KMS-11 (cell line): Measurements from ENCODE around the gene USP36.

Experiments used
- H2AFZ ChIP-seq: fragments of 200-600 bp; sonication (generic); 2 replicates; pipeline ENCODE4 v1.6.1; 2016; ENCODE audit warnings: antibody characterized with exemption, mixed run types, low read depth
- H3K27ac ChIP-seq: fragments of 200-600 bp; sonication (generic); 2 replicates; pipeline ENCODE4 v1.6.1; 2016; ENCODE audit warnings: mild to moderate bottlenecking, mixed run types
- H3K27me3 ChIP-seq: fragments of 200-600 bp; sonication (generic); 2 replicates; pipeline ENCODE4 v1.6.1; 2017; ENCODE audit warnings: mild to moderate bottlenecking, low read depth, mixed run types, moderate library complexity; ENCODE audit not compliant: insufficient read depth
- H3K36me3 ChIP-seq: fragments of 200-600 bp; sonication (generic); 2 replicates; pipeline ENCODE4 v1.6.1; 2017; ENCODE audit warnings: mild to moderate bottlenecking, mixed run types; ENCODE audit not compliant: insufficient read depth
- H3K4me1 ChIP-seq: fragments of 200-600 bp; sonication (generic); 2 replicates; pipeline ENCODE4 v1.6.1; 2016; ENCODE audit warnings: mild to moderate bottlenecking, low read depth, mixed run types; ENCODE audit not compliant: poor library complexity, severe bottlenecking
- H3K4me2 ChIP-seq: fragments of 200-600 bp; sonication (generic); 2 replicates; pipeline ENCODE4 v1.7.0; 2016; ENCODE audit warnings: mild to moderate bottlenecking, mixed run types
- H3K4me3 ChIP-seq: fragments of 200-600 bp; sonication (generic); IDR thresholded peaks from 2 replicates; pipeline ENCODE4 v1.6.1; 2017; ENCODE audit warnings: low read depth, low read length, mixed read lengths; ENCODE audit not compliant: insufficient read depth
- H3K79me2 ChIP-seq: fragments of 200-600 bp; sonication (generic); 2 replicates; pipeline ENCODE4 v1.6.1; 2016; ENCODE audit warnings: low read depth, mixed run types; ENCODE audit not compliant: insufficient read depth
- H3K9ac ChIP-seq: fragments of 200-600 bp; sonication (generic); 2 replicates; pipeline ENCODE4 v1.6.1; 2016; ENCODE audit warnings: mild to moderate bottlenecking, mixed run types
- H4K20me1 ChIP-seq: fragments of 200-600 bp; sonication (generic); 2 replicates; pipeline ENCODE4 v1.6.1; 2016; ENCODE audit warnings: mild to moderate bottlenecking, mixed run types; ENCODE audit not compliant: insufficient read depth
- TF ChIP-seq, protein P1 (sequence below): fragments of 200-600 bp; sonication (generic); conservative IDR thresholded peaks from 2 replicates; pipeline ENCODE4 v1.6.1; 2017; ENCODE audit warnings: low read depth, mild to moderate bottlenecking, antibody characterized with exemption, low read length, moderate library complexity, mixed read lengths

Gene USP36

DNA sequence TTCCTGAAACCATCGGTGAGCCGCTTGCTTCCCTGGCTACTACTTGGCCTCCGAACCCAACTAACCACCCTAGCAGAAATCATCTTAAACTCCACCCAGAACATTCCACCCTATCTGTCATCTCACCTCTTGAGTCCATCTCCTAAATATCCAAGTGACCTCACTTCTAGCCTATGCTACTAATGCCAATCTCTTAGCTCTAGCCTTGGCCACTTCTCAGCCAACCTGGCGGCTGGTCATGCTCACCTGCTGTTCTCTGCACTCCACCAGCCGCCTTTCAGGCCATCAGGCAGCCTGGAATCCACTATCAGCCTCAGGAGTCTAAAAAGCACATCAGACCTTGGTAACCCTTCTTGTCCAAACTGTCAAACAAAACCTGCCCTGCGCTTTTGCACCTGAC is 46.6 kb downstream of the USP36 start:
- H3K36me3 ChIP-seq = peaks cover 14% of the 10 kb centered on the region; the same call in 1 of the 2 replicates
- no peaks in the 10 kb centered on the region for H4K20me1 ChIP-seq
- H3K27ac ChIP-seq = no peak overlapping the region
- no peak overlapping the region for H2AFZ ChIP-seq
- H3K79me2 ChIP-seq = no peaks in the 10 kb centered on the region; the same call in 1 of the 2 replicates
- H3K9ac ChIP-seq = no peak overlapping the region
- H3K4me3 ChIP-seq = no peak overlapping the region
- H3K4me1 ChIP-seq = no peaks in the 10 kb centered on the region
- TF ChIP-seq, protein P1, sequence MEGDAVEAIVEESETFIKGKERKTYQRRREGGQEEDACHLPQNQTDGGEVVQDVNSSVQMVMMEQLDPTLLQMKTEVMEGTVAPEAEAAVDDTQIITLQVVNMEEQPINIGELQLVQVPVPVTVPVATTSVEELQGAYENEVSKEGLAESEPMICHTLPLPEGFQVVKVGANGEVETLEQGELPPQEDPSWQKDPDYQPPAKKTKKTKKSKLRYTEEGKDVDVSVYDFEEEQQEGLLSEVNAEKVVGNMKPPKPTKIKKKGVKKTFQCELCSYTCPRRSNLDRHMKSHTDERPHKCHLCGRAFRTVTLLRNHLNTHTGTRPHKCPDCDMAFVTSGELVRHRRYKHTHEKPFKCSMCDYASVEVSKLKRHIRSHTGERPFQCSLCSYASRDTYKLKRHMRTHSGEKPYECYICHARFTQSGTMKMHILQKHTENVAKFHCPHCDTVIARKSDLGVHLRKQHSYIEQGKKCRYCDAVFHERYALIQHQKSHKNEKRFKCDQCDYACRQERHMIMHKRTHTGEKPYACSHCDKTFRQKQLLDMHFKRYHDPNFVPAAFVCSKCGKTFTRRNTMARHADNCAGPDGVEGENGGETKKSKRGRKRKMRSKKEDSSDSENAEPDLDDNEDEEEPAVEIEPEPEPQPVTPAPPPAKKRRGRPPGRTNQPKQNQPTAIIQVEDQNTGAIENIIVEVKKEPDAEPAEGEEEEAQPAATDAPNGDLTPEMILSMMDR = no peak
- no peak overlapping the region for H3K4me2 ChIP-seq
- no peaks in the 10 kb centered on the region for H3K27me3 ChIP-seq

DNA sequence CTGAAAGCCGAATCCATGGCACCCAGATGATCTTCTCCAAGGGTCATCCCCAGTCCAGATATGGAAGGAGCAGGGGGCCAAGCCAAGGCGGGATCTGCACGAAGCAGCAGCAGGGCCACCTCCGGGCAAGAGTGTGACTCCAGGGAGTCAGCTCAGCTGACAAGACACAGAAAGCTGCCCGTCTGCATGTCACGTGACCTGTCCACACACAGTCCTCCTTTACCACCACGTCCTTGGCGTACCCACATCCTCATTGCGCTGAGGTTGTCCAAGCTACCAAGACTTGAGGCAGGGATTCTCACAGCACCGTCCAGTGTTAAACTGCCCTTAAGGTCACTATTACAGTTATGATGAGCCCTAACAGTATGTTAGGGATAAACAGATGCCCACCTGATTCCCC is 47.2 kb downstream of the USP36 start:
- H3K9ac ChIP-seq = no peak overlapping the region
- no peak overlapping the region for H3K4me3 ChIP-seq
- H3K4me1 ChIP-seq = no peaks in the 10 kb centered on the region
- H4K20me1 ChIP-seq = no peaks in the 10 kb centered on the region
- no peak overlapping the region for H2AFZ ChIP-seq
- TF ChIP-seq, protein P1 = no peak
- no peaks in the 10 kb centered on the region; the same call in 1 of the 2 replicates for H3K79me2 ChIP-seq
- peaks cover 14% of the 10 kb centered on the region; the same call in 1 of the 2 replicates for H3K36me3 ChIP-seq
- H3K4me2 ChIP-seq = no peak overlapping the region
- no peak overlapping the region for H3K27ac ChIP-seq
- no peaks in the 10 kb centered on the region for H3K27me3 ChIP-seq

DNA sequence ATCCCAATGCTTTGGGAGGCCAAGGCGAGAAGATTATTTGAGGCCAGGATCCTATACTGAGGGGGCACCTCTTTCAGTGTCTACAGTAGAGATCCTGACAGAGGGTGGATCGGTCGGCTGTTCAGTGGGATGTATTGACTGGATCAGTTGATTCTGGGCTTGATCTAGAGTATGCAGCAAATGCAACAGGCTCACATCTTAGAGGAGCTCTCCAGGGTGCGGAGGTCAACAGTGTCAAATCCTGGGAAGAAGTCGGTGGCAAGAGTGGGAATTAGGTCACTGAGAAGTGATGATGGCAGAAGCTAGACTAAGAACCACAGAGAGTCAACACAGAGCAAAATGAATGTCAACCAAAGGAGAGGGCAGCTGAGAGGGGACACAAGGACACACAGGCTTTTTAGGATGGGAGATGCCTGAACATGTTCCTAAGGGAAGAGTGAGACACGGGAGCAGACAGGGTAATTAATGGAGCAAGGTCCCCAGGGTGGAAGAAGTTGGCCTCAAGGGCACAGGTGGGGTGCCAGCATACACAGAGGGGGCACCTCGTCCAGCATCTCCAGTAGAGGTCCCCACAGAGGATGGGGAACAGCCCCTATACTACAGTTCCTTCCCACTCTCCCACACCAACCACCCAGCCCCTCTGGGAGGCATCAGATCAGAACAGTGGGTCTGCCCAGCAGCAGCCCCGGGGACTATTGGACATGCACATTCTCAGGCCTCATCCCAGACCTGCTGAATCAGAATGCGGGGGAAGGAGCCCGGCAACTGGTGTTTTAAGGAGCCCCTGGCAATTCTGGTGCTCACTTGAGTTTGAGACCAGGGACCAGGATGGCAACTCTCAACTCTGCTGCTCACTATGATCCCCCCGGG is 48.5 kb downstream of the USP36 start:
- TF ChIP-seq, protein P1 = no peak
- no peaks in the 10 kb centered on the region for H4K20me1 ChIP-seq
- no peak overlapping the region for H3K27ac ChIP-seq
- no peaks in the 10 kb centered on the region; the same call in 1 of the 2 replicates for H3K79me2 ChIP-seq
- no peaks in the 10 kb centered on the region for H3K27me3 ChIP-seq
- no peaks in the 10 kb centered on the region for H3K4me1 ChIP-seq
- H3K4me3 ChIP-seq = no peak overlapping the region
- no peak overlapping the region for H3K9ac ChIP-seq
- no peak overlapping the region for H3K4me2 ChIP-seq
- no peak overlapping the region for H2AFZ ChIP-seq
- peaks cover 7% of the 10 kb centered on the region; the same call in 1 of the 2 replicates for H3K36me3 ChIP-seq

DNA sequence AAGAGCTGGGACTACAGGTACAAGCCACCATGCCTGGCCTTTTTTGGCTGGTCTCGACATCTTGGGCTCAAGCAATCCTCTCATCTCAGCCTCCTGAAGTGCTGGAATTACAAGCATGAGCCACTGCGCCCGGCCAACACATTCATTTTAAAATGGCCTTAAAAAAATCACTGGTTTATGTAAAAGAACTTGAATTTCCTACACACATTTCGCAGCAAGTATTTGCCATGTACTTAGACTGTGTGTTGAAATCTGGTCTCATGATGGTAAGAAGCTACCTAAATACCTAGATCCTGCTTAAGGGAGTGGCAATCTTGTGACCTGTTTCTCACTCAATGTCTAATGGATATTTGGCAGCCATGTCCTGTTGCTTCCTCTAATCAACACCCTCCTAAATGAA is 50.1 kb downstream of the USP36 start:
- Histone ChIP-seq H3K4me1 (peaks cover 13% of the 10 kb centered on the region), H2AFZ (no peak overlapping the region), H3K4me2 (no peak overlapping the region), H3K4me3 (no peak overlapping the region), H3K9ac (no peak overlapping the region), H3K36me3 (no peaks in the 10 kb centered on the region), H3K79me2 (no peaks in the 10 kb centered on the region), H4K20me1 (no peaks in the 10 kb centered on the region), H3K27ac (no peak overlapping the region), H3K27me3 (no peaks in the 10 kb centered on the region)
- TF ChIP-seq, protein P1 = no peak
